ENCODE measurements around the gene TNRC6C. TPM values are rescaled to one million over a fixed set of nuclear protein-coding genes. Genes with fewer than 3 reads are reported as not detected.

The TNRC6C gene
- polyA plus RNA-seq, 2 donors = 1.2 to 3.4 TPM

DNA sequence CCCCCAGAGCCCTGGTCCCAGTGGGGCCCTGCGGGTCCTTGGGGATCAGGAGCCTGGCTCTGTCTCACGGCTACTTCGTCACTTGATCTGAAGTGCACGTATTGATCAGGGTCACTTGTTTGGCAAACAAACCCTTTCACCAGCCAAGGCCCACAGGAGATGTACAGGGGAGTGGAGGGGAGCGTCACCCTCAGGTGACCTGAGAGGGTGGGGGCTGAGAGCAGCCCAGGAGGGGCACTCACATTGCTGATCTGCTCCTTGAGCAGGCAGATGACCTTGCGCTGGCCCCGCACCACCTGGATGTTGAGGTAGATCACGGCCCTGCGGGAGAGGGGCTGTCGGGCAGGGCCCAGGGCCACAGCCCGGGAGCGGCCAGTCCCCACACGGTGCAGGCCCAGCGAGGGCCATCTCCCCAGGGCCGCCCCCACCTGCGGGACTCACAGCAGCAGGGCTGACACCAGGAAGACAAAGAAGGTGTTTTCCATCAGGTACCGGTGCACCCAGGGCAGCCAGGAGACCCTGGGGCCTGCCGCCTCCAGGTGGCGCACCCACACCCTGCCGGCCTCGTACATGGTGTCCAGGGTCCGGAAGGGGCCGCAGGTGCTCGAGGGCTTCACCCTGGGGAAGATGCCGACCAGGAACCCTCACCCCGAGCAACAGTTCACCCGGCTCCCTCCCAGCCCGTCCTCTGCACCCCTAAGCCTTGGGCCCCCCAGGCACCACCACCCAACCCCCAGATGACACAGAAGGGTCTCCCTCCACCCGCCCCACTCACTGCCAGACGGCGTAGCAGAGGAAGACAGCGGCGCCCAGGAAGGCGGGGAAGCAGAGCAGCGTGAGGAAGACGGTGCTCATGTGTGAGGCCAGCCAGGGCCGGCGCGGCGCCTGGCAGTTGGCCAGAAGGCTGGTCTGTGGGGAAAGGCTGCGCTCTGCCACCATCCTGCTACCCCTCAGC is 158.8 kb downstream of the TNRC6C start:
- H3K4me1 ChIP-seq (ENCODE audit: control insufficient read depth in 2 of 2, insufficient read depth in 2 of 2, low read length in 1 of 2) = peaks cover 0 to 12% of the 10 kb centered on the region in 2 donors
- H3K36me3 ChIP-seq (ENCODE audit: control insufficient read depth in 2 of 2, insufficient read depth in 2 of 2, low read length in 1 of 2) = peaks cover 0 to 16% of the 10 kb centered on the region in 2 donors
- H3K27ac ChIP-seq (ENCODE audit: low read depth in 2 of 2, low read length in 1 of 2) = no peak overlapping the region

DNA sequence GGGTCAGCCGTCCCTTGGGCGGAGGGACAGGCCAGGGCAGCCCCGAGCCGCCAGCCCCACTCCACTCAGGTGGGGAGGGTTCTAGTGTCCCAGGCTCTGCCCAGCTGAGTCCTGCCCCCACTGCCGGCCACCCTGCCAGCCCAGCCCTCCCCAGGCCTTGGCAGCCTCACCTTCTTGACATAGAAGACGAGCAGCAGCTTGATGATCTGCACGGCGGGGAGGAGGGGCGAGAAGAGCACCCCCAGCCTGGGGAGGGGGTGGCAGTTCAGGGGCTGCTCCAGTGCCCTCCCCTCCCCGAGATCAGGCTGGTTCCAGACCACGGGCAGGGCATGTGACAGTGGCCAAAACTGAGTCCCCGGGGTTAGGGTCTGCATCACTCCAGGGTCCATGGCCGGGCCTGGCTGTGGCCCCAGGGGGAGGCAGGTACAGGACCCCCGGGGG is 160.3 kb downstream of the TNRC6C start:
- Histone ChIP-seq H3K4me1 (ENCODE audit: control insufficient read depth in 2 of 2, insufficient read depth in 2 of 2, low read length in 1 of 2) (peaks cover 0 to 12% of the 10 kb centered on the region in 2 donors), H3K36me3 (ENCODE audit: control insufficient read depth in 2 of 2, insufficient read depth in 2 of 2, low read length in 1 of 2) (peaks cover 0 to 28% of the 10 kb centered on the region in 2 donors), H3K4me3 (ENCODE audit: low read depth in 1 of 2, low read length in 2 of 2) (no peak overlapping the region), H3K27ac (ENCODE audit: low read depth in 2 of 2, low read length in 1 of 2) (no peak overlapping the region), H3K9me3 (ENCODE audit: control insufficient read depth in 2 of 2, insufficient read depth in 1 of 2, low read depth in 1 of 2, low read length in 1 of 2) (no peaks in the 10 kb centered on the region), H3K27me3 (ENCODE audit: control insufficient read depth in 1 of 2, insufficient read depth in 2 of 2, low read length in 2 of 2) (no peaks in the 10 kb centered on the region)
- WGBS, 2 donors = 79 to 84% methylated on average over 14 of the region's 14 CpGs

More for the DNA sequence above, 158.8 kb downstream of the TNRC6C start:
- Histone ChIP-seq H3K4me3 (ENCODE audit: low read depth in 1 of 2, low read length in 2 of 2) (no peak overlapping the region), H3K27me3 (ENCODE audit: control insufficient read depth in 1 of 2, insufficient read depth in 2 of 2, low read length in 2 of 2) (no peaks in the 10 kb centered on the region), H3K9me3 (ENCODE audit: control insufficient read depth in 2 of 2, insufficient read depth in 1 of 2, low read depth in 1 of 2, low read length in 1 of 2) (no peaks in the 10 kb centered on the region)
- WGBS, 2 donors = 43 to 58% methylated on average over 38 to 41 of the region's 41 CpGs

DNA sequence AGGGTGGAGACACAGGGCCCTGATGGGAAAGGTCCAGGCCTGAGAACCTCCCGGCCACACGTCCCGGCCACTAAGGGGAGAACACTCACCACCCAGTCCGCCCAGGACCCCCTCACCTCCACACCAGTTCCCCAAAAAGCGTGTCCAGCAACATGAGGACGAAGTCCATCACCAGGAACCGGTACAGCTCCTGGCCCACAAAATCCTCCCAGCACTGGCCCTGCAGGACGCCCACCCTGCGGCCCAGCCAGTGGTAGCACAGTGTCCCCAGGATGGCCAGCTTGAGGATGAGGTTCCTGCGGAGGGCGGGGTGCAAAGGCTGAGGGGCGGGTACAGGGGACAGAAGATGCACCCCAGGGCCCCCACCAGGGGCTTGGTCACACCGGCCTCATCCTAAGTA is 162.0 kb downstream of the TNRC6C start:
- Histone ChIP-seq H3K36me3 (ENCODE audit: control insufficient read depth in 2 of 2, insufficient read depth in 2 of 2, low read length in 1 of 2) (peaks cover 0 to 34% of the 10 kb centered on the region in 2 donors), H3K27me3 (ENCODE audit: control insufficient read depth in 1 of 2, insufficient read depth in 2 of 2, low read length in 2 of 2) (no peaks in the 10 kb centered on the region), H3K4me1 (ENCODE audit: control insufficient read depth in 2 of 2, insufficient read depth in 2 of 2, low read length in 1 of 2) (peaks cover 0 to 18% of the 10 kb centered on the region in 2 donors), H3K9me3 (ENCODE audit: control insufficient read depth in 2 of 2, insufficient read depth in 1 of 2, low read depth in 1 of 2, low read length in 1 of 2) (no peaks in the 10 kb centered on the region), H3K27ac (ENCODE audit: low read depth in 2 of 2, low read length in 1 of 2) (no peak overlapping the region), H3K4me3 (ENCODE audit: low read depth in 1 of 2, low read length in 2 of 2) (no peak overlapping the region)
- WGBS, 2 donors = 97 to 99% methylated on average over 12 to 13 of the region's 13 CpGs

DNA sequence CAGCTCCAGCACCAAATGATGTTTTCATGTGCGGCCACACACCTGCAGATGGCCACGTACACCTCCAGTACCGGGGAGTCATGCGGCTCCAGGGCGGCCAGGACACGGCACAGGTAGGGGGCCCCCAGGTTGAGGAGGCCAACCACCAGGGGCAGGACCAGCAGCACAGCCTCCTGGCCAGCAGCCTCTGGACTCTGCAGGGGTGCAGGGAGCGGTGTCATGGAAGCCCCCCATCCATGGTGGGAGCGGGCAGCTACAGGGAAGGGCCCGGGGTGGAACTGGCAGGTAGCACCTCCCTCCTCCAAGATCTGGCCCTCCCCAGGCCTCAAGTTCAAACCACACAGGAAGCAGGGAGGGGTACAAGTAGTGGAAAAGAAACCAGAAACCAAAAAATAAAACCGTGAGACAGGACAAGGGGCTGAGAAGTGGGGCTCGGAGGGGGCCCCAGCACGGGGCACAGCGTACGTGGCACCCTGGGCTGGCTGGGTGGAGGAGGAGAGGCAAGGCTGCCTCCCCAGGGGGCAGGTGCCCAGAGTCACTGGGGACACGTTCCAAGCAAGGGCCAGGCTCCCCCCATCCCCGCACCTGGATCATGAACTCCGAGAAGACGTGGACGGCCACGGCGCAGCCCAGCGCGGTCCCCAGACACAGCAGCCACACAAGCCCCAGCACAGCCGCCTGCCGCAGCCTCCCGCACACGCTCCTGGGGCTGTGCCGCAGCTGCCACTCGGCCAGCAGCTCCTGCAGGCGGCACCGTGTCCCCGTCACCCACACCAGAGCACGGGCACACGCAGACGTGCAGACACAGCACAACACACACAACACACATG is 162.7 kb downstream of the TNRC6C start:
- peaks cover 0 to 34% of the 10 kb centered on the region in 2 donors for H3K36me3 ChIP-seq (ENCODE audit: control insufficient read depth in 2 of 2, insufficient read depth in 2 of 2, low read length in 1 of 2)
- H3K4me3 ChIP-seq (ENCODE audit: low read depth in 1 of 2, low read length in 2 of 2) = no peak overlapping the region
- peaks cover 0 to 20% of the 10 kb centered on the region in 2 donors for H3K4me1 ChIP-seq (ENCODE audit: control insufficient read depth in 2 of 2, insufficient read depth in 2 of 2, low read length in 1 of 2)
- WGBS, 2 donors = 74 to 83% methylated on average over 32 to 35 of the region's 35 CpGs
- H3K27me3 ChIP-seq (ENCODE audit: control insufficient read depth in 1 of 2, insufficient read depth in 2 of 2, low read length in 2 of 2) = no peaks in the 10 kb centered on the region
- no peaks in the 10 kb centered on the region for H3K9me3 ChIP-seq (ENCODE audit: control insufficient read depth in 2 of 2, insufficient read depth in 1 of 2, low read depth in 1 of 2, low read length in 1 of 2)
- H3K27ac ChIP-seq (ENCODE audit: low read depth in 2 of 2, low read length in 1 of 2) = no peak overlapping the region

DNA sequence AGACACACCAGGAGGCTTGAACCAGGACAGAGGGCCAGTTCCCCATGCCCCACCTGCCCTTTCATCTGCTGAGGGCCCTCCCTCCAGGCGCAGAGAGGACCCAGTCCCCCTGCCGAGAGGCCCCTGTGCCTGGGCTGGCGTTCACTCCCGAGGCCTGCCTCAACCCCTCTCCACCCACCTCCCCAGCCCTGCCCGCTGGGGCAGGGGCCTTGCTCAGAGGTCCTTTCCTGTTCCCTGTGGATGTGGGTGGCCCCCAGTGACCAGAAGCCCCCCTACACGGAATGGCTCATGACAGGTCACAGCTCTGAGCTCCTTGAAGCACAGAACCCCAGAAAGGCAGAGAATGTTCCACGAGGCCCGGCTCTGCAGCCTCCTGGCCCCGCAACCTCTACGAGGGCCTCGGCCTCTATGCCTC is 163.3 kb downstream of the TNRC6C start:
- no peak overlapping the region for H3K4me3 ChIP-seq (ENCODE audit: low read depth in 1 of 2, low read length in 2 of 2)
- no peaks in the 10 kb centered on the region for H3K9me3 ChIP-seq (ENCODE audit: control insufficient read depth in 2 of 2, insufficient read depth in 1 of 2, low read depth in 1 of 2, low read length in 1 of 2)
- peaks cover 2 to 26% of the 10 kb centered on the region in 2 donors for H3K4me1 ChIP-seq (ENCODE audit: control insufficient read depth in 2 of 2, insufficient read depth in 2 of 2, low read length in 1 of 2)
- H3K36me3 ChIP-seq (ENCODE audit: control insufficient read depth in 2 of 2, insufficient read depth in 2 of 2, low read length in 1 of 2) = peaks cover 0 to 34% of the 10 kb centered on the region in 2 donors
- 74 to 75% methylated on average over 11 of the region's 11 CpGs for WGBS, 2 donors
- no peaks in the 10 kb centered on the region for H3K27me3 ChIP-seq (ENCODE audit: control insufficient read depth in 1 of 2, insufficient read depth in 2 of 2, low read length in 2 of 2)
- no peak overlapping the region for H3K27ac ChIP-seq (ENCODE audit: low read depth in 2 of 2, low read length in 1 of 2)

DNA sequence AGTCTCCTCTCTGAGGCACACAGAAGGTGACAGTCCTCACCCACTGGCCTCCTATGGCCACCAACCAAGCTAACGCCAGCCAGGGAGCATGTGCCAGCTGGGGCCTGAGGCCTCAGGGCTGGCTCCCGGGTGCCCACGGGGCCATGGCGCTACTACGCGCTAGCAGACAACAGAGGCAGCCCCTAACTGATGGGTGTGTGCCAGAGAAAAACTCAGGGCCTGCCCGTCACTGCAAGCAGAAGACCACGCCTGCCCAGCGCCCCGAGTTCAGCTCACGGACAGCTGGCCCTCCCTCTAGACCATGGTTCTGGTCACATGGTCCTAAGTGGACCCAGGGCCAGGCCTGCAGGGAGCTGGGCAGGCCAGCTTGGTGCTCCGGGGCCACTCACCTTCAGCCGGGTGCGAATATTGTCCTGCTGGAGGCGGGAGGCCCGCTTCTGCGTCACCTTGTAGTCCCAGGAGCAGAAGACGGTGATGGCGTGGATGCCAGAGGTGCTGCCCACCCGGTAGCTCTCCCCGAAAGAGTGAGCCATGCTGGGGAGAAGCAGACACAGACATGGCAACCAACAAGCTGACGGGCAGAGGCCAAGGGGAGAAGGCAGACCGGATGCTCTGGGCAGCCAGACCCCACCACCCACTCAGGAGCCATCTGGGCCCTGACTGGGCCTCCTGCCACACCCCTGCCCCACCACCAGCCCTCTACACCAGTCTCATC is 163.9 kb downstream of the TNRC6C start:
- Histone ChIP-seq H3K36me3 (ENCODE audit: control insufficient read depth in 2 of 2, insufficient read depth in 2 of 2, low read length in 1 of 2) (peaks cover 0 to 34% of the 10 kb centered on the region in 2 donors), H3K4me3 (ENCODE audit: low read depth in 1 of 2, low read length in 2 of 2) (no peak overlapping the region), H3K27ac (ENCODE audit: low read depth in 2 of 2, low read length in 1 of 2) (no peak overlapping the region), H3K4me1 (ENCODE audit: control insufficient read depth in 2 of 2, insufficient read depth in 2 of 2, low read length in 1 of 2) (peaks cover 3 to 26% of the 10 kb centered on the region in 2 donors), H3K27me3 (ENCODE audit: control insufficient read depth in 1 of 2, insufficient read depth in 2 of 2, low read length in 2 of 2) (no peaks in the 10 kb centered on the region), H3K9me3 (ENCODE audit: control insufficient read depth in 2 of 2, insufficient read depth in 1 of 2, low read depth in 1 of 2, low read length in 1 of 2) (no peaks in the 10 kb centered on the region)
- WGBS, 2 donors = 77 to 86% methylated on average over 20 to 23 of the region's 23 CpGs

- Histone ChIP-seq H3K36me3 (ENCODE audit: control insufficient read depth in 2 of 2, insufficient read depth in 2 of 2, low read length in 1 of 2) (peaks cover 0 to 34% of the 10 kb centered on the region in 2 donors), H3K27ac (ENCODE audit: low read depth in 2 of 2, low read length in 1 of 2) (no peak overlapping the region)
These were observed 164.4 kb downstream of the TNRC6C start for GRCh38 chr17:78122931-78123249.

DNA sequence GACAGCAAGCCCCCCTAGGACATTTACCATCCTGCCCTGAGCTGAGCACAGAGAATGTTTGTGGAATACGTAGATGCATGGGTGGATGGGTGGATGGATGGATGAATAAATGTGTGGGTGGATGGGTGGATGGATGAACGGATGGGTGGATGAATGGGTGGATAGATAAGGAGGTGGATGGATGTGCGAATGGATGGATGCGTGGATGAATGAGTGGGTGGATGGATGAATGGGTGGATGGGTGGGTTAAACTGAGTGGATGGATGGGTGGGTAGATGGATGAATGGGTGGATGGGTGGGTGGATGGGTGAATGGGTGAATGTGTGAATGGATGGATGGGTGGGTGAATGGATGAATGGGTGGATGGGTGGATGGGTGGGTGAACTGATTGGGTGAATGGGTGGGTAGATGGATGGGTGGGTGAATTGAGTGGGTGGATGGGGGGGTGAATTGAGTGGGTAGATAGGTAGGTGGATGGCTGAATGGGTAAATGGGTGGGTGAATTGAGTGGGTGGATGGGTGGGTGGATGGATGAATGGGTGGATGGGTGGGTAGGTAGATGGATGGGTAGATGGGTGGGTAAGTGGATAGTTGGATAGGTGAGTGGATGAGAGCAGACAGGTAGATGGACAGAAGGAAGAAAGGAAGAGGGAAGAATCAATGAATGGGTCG is 164.9 kb downstream of the TNRC6C start:
- peaks cover 0 to 34% of the 10 kb centered on the region in 2 donors for H3K36me3 ChIP-seq (ENCODE audit: control insufficient read depth in 2 of 2, insufficient read depth in 2 of 2, low read length in 1 of 2)
- 97% methylated on average over 5 of the region's 5 CpGs for WGBS, 2 donors
- H3K4me3 ChIP-seq (ENCODE audit: low read depth in 1 of 2, low read length in 2 of 2) = no peak overlapping the region
- peaks cover 3 to 23% of the 10 kb centered on the region in 2 donors for H3K4me1 ChIP-seq (ENCODE audit: control insufficient read depth in 2 of 2, insufficient read depth in 2 of 2, low read length in 1 of 2)
- H3K9me3 ChIP-seq (ENCODE audit: control insufficient read depth in 2 of 2, insufficient read depth in 1 of 2, low read depth in 1 of 2, low read length in 1 of 2) = no peaks in the 10 kb centered on the region
- H3K27ac ChIP-seq (ENCODE audit: low read depth in 2 of 2, low read length in 1 of 2) = no peak overlapping the region
- H3K27me3 ChIP-seq (ENCODE audit: control insufficient read depth in 1 of 2, insufficient read depth in 2 of 2, low read length in 2 of 2) = no peaks in the 10 kb centered on the region

More at GRCh38 chr17:78122931-78123249, 164.4 kb downstream of the TNRC6C start:
- Histone ChIP-seq H3K9me3 (ENCODE audit: control insufficient read depth in 2 of 2, insufficient read depth in 1 of 2, low read depth in 1 of 2, low read length in 1 of 2) (no peaks in the 10 kb centered on the region), H3K4me3 (ENCODE audit: low read depth in 1 of 2, low read length in 2 of 2) (no peak overlapping the region), H3K27me3 (ENCODE audit: control insufficient read depth in 1 of 2, insufficient read depth in 2 of 2, low read length in 2 of 2) (no peaks in the 10 kb centered on the region), H3K4me1 (ENCODE audit: control insufficient read depth in 2 of 2, insufficient read depth in 2 of 2, low read length in 1 of 2) (peaks cover 3 to 23% of the 10 kb centered on the region in 2 donors)
- 94 to 98% methylated on average over 4 of the region's 4 CpGs for WGBS, 2 donors

Measured in esophagus (tissue), 2 donors.